GM12878 (cell line): ENCODE measurements around the gene CLEC5A. TPM values are rescaled to one million over a fixed set of nuclear protein-coding genes. Genes with fewer than 3 reads are reported as not detected.

ENCODE experiments used
- ATAC-seq: fragments of 200-7000 bp; cut with Tn5 transposase; 3 replicates; pipeline ENCODE4 v1.9.1; 2020; ENCODE audit warnings: mild to moderate bottlenecking, moderate library complexity
- BruUV-seq: library from RNA; stranded (reverse); fragments of 400-500 nt; replicated peaks from 2 replicates; lab custom pipeline; 2021; lab: Mats Ljungman, UMichigan
- CTCF ChIA-PET: fragments of 300-600 bp; sonication (Branson Sonifier 250); formaldehyde crosslinking; extraction: SDS; loops from one replicate; lab custom pipeline; 2021; ENCODE audit warnings: inconsistent platforms; lab: Yijun Ruan, JAX
- POLR2A ChIA-PET: fragments of 350-600 bp; formaldehyde crosslinking; extraction: SDS; loops from one replicate; lab custom pipeline; 2021; ENCODE audit warnings: inconsistent platforms; lab: Charles Lee
- RAD21 ChIA-PET: fragments of 300-600 bp; sonication (Branson Sonifier 250); formaldehyde crosslinking; loops from one replicate; lab custom pipeline; 2023; ENCODE audit warnings: antibody characterized with exemption; ENCODE audit not compliant: unreplicated experiment; lab: Charles Lee
- SMC1A ChIA-PET: fragments of 300-600 bp; sonication (Branson Sonifier 250); formaldehyde crosslinking; loops from one replicate; lab custom pipeline; 2023; ENCODE audit not compliant: unreplicated experiment, uncharacterized antibody; lab: Charles Lee
- DNase-seq: peaks from one replicate; pipeline ENCODE4 v3.0.0-alpha.2; 2011; ENCODE audit warnings: low read depth, low spot score
- FAIRE-seq: peaks from 3 replicates; lab custom pipeline; 2011; peaks lifted over from hg19 to GRCh38; lab: Jason Lieb, UNC
- H2AFZ ChIP-seq: 2 replicates; pipeline ENCODE4 v1.6.0; 2011; ENCODE audit warnings: low read depth, low read length, control low read depth; ENCODE audit not compliant: control insufficient read depth
- H3K27ac ChIP-seq: 2 replicates; pipeline ENCODE4 v1.5.1; 2011; ENCODE audit warnings: control low read depth; ENCODE audit not compliant: control insufficient read depth, insufficient read depth
- H3K27me3 ChIP-seq, 2 experiments: replicated peaks in 1 of 2; 2 replicates each; pipeline versions ENCODE4 v1.6.0 to v1.6.1; 2011; ENCODE audit warnings: low read length in 1 of 2; ENCODE audit not compliant: control insufficient read depth in 2 of 2, insufficient read depth in 2 of 2
- H3K36me3 ChIP-seq, 2 experiments: 2 replicates each; pipeline ENCODE4 v1.5.1; 2011; ENCODE audit warnings: low read length in 1 of 2; ENCODE audit not compliant: control insufficient read depth in 2 of 2, insufficient read depth in 2 of 2
- H3K4me1 ChIP-seq: 2 replicates; pipeline ENCODE4 v1.6.1; 2011; ENCODE audit warnings: mild to moderate bottlenecking, low read length, moderate library complexity, mixed read lengths; ENCODE audit not compliant: control insufficient read depth, insufficient read depth
- H3K4me2 ChIP-seq: 2 replicates; pipeline ENCODE4 v1.6.0; 2011; ENCODE audit warnings: control low read depth; ENCODE audit not compliant: control insufficient read depth, insufficient read depth
- H3K4me3 ChIP-seq: fragments of 200-600 bp; sonication (generic); 2 replicates; pipeline ENCODE4 v1.5.1; 2016
- H3K79me2 ChIP-seq: 2 replicates; pipeline ENCODE4 v1.6.0; 2011; ENCODE audit warnings: low read length; ENCODE audit not compliant: control insufficient read depth, insufficient read depth
- H3K9ac ChIP-seq: 2 replicates; pipeline ENCODE4 v1.8.0; 2011; ENCODE audit warnings: low read length, control low read depth, mixed read lengths; ENCODE audit not compliant: control insufficient read depth, insufficient read depth
- H3K9me3 ChIP-seq: replicated peaks from 3 replicates; pipeline ENCODE4 v1.5.1; 2011; ENCODE audit warnings: mild to moderate bottlenecking, low read length; ENCODE audit not compliant: control insufficient read depth, insufficient read depth
- H4K20me1 ChIP-seq: 2 replicates; pipeline ENCODE4 v1.6.0; 2011; ENCODE audit not compliant: control insufficient read depth, insufficient read depth
- CHD1 ChIP-seq: IDR thresholded peaks from 2 replicates; pipeline ENCODE4 v1.6.1; 2012; ENCODE audit warnings: low read depth, low read length, improper control_type of control experiment
- CHD4 ChIP-seq: fragments of 200-600 bp; sonication (generic); IDR thresholded peaks from 2 replicates; pipeline ENCODE4 v1.6.1; 2016; ENCODE audit warnings: mild to moderate bottlenecking
- KDM1A ChIP-seq: fragments of 200-600 bp; sonication (generic); IDR thresholded peaks from 2 replicates; pipeline ENCODE4 v1.6.1; 2016; ENCODE audit warnings: borderline replicate concordance
- MTA3 ChIP-seq: IDR thresholded peaks from 2 replicates; pipeline ENCODE4 v1.6.1; 2012; ENCODE audit warnings: low read length, inconsistent platforms, borderline replicate concordance
- NR2C2 ChIP-seq: IDR thresholded peaks from 2 replicates; pipeline ENCODE4 v1.6.1; 2011; ENCODE audit warnings: borderline replicate concordance, low read depth; ENCODE audit not compliant: control insufficient read depth, insufficient read length
- RB1 ChIP-seq: fragments of 450-650 bp; formaldehyde crosslinking; IDR thresholded peaks from 2 replicates; pipeline ENCODE4 v1.6.1; 2017; ENCODE audit warnings: mild to moderate bottlenecking, borderline replicate concordance
- RFX5 ChIP-seq: IDR thresholded peaks from 2 replicates; pipeline ENCODE4 v1.6.1; 2011; ENCODE audit warnings: low read depth, low read length, improper control_type of control experiment
- STAT3 ChIP-seq: IDR thresholded peaks from 2 replicates; pipeline ENCODE4 v1.6.1; 2011; ENCODE audit warnings: low read depth, low read length, improper control_type of control experiment
- TCF12 ChIP-seq: IDR thresholded peaks from 2 replicates; pipeline ENCODE4 v1.6.1; 2011; ENCODE audit warnings: low read depth, mild to moderate bottlenecking, low read length
- ZBTB33 ChIP-seq: fragments of 450-650 bp; IDR thresholded peaks from 2 replicates; pipeline ENCODE4 v1.6.1; 2017; ENCODE audit warnings: mild to moderate bottlenecking
- ZSCAN29 ChIP-seq: fragments of 450-650 bp; IDR thresholded peaks from 2 replicates; pipeline ENCODE4 v1.6.1; 2017; ENCODE audit warnings: mild to moderate bottlenecking, moderate library complexity
- WGBS: methylation state at CpG from one replicate; pipeline ENCODE4 v1.1.6; 2016; ENCODE audit warnings: low lambda C conversion rate; ENCODE audit not compliant: insufficient replicate concordance, insufficient coverage; ENCODE audit errors: missing lambda C conversion rate; 5-methylcytosine and 5-hydroxymethylcytosine counted together
- in situ Hi-C: fragments of 300-500 bp; cut with MboI; formaldehyde crosslinking; loops from 9 replicates; pipeline ENCODE4 v1.14.3; 2018; ENCODE audit warnings: mixed read lengths
- intact Hi-C: fragments of 100-400 bp; cut with micrococcal nuclease; formaldehyde crosslinking; loops from one replicate; pipeline ENCODE4 v1.14.2; 2022; ENCODE audit not compliant: unreplicated experiment
- polyA plus RNA-seq, 11 experiments: library from polyadenylated mRNA; depleted of rRNA in 4 of 11; unstranded in 6 of 11; stranded (reverse) in 5 of 11; fragments of >200 nt; fragmentation: Nextera tagmentation in 4 of 11; fragmentation: Illumina TruSeq in 1 of 11; extraction: Ambion mirVana in 4 of 11; extraction: Trizol in 1 of 11; gene quantifications; 1 replicate in 1 of 11; 2 replicates in 10 of 11; pipeline versions ENCODE4 v1.2.1 to v1.2.3, GENCODE V29; 2011 to 2016; ENCODE audit warnings: inconsistent platforms in 2 of 11, missing spikeins in 2 of 11, low read depth in 1 of 11
- total RNA-seq, 4 experiments: library from RNA; depleted of rRNA in 3 of 4; stranded (reverse); fragments of >200 nt in 3 of 4; fragmentation: Illumina TruSeq in 1 of 4; extraction: Trizol in 1 of 4; gene quantifications; 2 replicates each; pipeline versions ENCODE4 v1.2.1 to v1.2.3, GENCODE V29; 2013 to 2021
- TF ChIP-seq, protein P1 (sequence below): IDR thresholded peaks from 2 replicates; pipeline ENCODE4 v1.6.1; 2011; ENCODE audit warnings: borderline replicate concordance, low read depth, mild to moderate bottlenecking, moderate library complexity, low read length; ENCODE audit not compliant: insufficient read depth, poor library complexity, severe bottlenecking
- TF ChIP-seq, protein P2 (sequence below): IDR thresholded peaks from 2 replicates; pipeline ENCODE4 v1.6.1; 2012; ENCODE audit warnings: low read depth, low read length, improper control_type of control experiment

Gene CLEC5A
- total and polyA plus RNA-seq, 10 of the 15 experiments (the other 5 are each of a cell fraction or from before 2014, with no cell fraction given), result not detected

GRCh38 chr7:141943846-141944245 is 2.9 kb downstream of the CLEC5A start:
- no peaks in the 10 kb centered on the region for H3K4me1 ChIP-seq
- TF ChIP-seq MTA3, result no peak
- TF ChIP-seq NR2C2, result no peak
- no peak for TF ChIP-seq ZBTB33
- no peak for TF ChIP-seq STAT3
- no peak for TF ChIP-seq TCF12
- no peak for TF ChIP-seq RFX5
- no peak for TF ChIP-seq KDM1A
- TF ChIP-seq ZSCAN29, result no peak
- TF ChIP-seq RB1, result no peak
- TF ChIP-seq, protein P1, sequence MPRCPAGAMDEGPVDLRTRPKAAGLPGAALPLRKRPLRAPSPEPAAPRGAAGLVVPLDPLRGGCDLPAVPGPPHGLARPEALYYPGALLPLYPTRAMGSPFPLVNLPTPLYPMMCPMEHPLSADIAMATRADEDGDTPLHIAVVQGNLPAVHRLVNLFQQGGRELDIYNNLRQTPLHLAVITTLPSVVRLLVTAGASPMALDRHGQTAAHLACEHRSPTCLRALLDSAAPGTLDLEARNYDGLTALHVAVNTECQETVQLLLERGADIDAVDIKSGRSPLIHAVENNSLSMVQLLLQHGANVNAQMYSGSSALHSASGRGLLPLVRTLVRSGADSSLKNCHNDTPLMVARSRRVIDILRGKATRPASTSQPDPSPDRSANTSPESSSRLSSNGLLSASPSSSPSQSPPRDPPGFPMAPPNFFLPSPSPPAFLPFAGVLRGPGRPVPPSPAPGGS, result no peak
- TF ChIP-seq CHD1, result no peak
- TF ChIP-seq, protein P2, sequence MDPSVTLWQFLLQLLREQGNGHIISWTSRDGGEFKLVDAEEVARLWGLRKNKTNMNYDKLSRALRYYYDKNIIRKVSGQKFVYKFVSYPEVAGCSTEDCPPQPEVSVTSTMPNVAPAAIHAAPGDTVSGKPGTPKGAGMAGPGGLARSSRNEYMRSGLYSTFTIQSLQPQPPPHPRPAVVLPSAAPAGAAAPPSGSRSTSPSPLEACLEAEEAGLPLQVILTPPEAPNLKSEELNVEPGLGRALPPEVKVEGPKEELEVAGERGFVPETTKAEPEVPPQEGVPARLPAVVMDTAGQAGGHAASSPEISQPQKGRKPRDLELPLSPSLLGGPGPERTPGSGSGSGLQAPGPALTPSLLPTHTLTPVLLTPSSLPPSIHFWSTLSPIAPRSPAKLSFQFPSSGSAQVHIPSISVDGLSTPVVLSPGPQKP, result no peak
- no peak for TF ChIP-seq CHD4
- DNase-seq (no peak), FAIRE-seq (no peak), ATAC-seq (no peak)
- ChIA-PET RAD21 (no interaction called here), POLR2A (no interaction called here), SMC1A (no interaction called here), CTCF (interaction anchor here (1.1 kb wide), 1 partner anchor 74 kb away, joined by 3 read pairs; no protein-coding TSS in a partner anchor)
- H3K36me3 ChIP-seq, result no peaks in the 10 kb centered on the region
- BruUV-seq, result no TSS peak
- 0% methylated on average over 1 of the region's 1 CpG for WGBS
- H3K9ac ChIP-seq, result no peak overlapping the region
- no peaks in the 10 kb centered on the region for H4K20me1 ChIP-seq
- no peaks in the 10 kb centered on the region for H3K27me3 ChIP-seq
- H3K4me2 ChIP-seq, result no peak overlapping the region
- no peak overlapping the region for H3K27ac ChIP-seq
- intact Hi-C loops (no loop called here), in situ Hi-C loops (no loop called here)
- H3K79me2 ChIP-seq, result no peaks in the 10 kb centered on the region
- H3K9me3 ChIP-seq, result no peaks in the 10 kb centered on the region
- H3K4me3 ChIP-seq, result no peak overlapping the region
- H2AFZ ChIP-seq, result no peak overlapping the region
